ENCODE measurements around the gene TMEM203. TPM values are rescaled to one million over a fixed set of nuclear protein-coding genes. Genes with fewer than 3 reads are reported as not detected.

The TMEM203 gene
- total and polyA plus RNA-seq, 2 of the 13 experiments (the other 11 are each of a cell fraction or from before 2014, with no cell fraction given), result 23.4 to 36.7 TPM

GRCh38 chr9:137198051-137198901 lies 7.2 kb downstream of the TMEM203 start (continued):
- TF ChIP-seq, protein P1, sequence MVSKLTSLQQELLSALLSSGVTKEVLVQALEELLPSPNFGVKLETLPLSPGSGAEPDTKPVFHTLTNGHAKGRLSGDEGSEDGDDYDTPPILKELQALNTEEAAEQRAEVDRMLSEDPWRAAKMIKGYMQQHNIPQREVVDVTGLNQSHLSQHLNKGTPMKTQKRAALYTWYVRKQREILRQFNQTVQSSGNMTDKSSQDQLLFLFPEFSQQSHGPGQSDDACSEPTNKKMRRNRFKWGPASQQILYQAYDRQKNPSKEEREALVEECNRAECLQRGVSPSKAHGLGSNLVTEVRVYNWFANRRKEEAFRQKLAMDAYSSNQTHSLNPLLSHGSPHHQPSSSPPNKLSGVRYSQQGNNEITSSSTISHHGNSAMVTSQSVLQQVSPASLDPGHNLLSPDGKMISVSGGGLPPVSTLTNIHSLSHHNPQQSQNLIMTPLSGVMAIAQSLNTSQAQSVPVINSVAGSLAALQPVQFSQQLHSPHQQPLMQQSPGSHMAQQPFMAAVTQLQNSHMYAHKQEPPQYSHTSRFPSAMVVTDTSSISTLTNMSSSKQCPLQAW (CRISPR knock-in tag; IDR thresholded peaks at IDR 0.05), result 0 out of 2 replicates have a peak, but pooled peaks have one; percentile 34
- TF ChIP-seq SIN3A (IDR thresholded peaks at IDR 0.05; ENCODE audit: borderline replicate concordance, low read depth, low read length), result 0 out of 2 replicates have a peak, but pooled peaks have one; percentile 51
- TF ChIP-seq, protein P2, sequence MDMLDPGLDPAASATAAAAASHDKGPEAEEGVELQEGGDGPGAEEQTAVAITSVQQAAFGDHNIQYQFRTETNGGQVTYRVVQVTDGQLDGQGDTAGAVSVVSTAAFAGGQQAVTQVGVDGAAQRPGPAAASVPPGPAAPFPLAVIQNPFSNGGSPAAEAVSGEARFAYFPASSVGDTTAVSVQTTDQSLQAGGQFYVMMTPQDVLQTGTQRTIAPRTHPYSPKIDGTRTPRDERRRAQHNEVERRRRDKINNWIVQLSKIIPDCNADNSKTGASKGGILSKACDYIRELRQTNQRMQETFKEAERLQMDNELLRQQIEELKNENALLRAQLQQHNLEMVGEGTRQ (IDR thresholded peaks at IDR 0.05; ENCODE audit: low read depth, low read length), result no peak
- TF ChIP-seq, protein P2 (CRISPR knock-in tag; IDR thresholded peaks at IDR 0.05; ENCODE audit: borderline replicate concordance), result no peak
- no peak for TF ChIP-seq JARID2 (CRISPR knock-in tag; IDR thresholded peaks at IDR 0.05; ENCODE audit: insufficient replicate concordance)
- no peak for TF ChIP-seq ZNF703 (CRISPR knock-in tag; IDR thresholded peaks at IDR 0.05; ENCODE audit: borderline replicate concordance)
- peak; percentile 87 for TF ChIP-seq TEAD3 (CRISPR knock-in tag; optimal IDR thresholded peaks at IDR 0.05; ENCODE audit: borderline replicate concordance)
- TF ChIP-seq ZFP82 (CRISPR knock-in tag; IDR thresholded peaks at IDR 0.05; ENCODE audit: borderline replicate concordance), result no peak
- TF ChIP-seq PRDM15 (CRISPR knock-in tag; IDR thresholded peaks at IDR 0.05), result no peak
- TF ChIP-seq, protein P3, sequence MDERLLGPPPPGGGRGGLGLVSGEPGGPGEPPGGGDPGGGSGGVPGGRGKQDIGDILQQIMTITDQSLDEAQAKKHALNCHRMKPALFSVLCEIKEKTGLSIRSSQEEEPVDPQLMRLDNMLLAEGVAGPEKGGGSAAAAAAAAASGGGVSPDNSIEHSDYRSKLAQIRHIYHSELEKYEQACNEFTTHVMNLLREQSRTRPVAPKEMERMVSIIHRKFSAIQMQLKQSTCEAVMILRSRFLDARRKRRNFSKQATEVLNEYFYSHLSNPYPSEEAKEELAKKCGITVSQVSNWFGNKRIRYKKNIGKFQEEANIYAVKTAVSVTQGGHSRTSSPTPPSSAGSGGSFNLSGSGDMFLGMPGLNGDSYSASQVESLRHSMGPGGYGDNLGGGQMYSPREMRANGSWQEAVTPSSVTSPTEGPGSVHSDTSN (CRISPR knock-in tag; IDR thresholded peaks at IDR 0.05), result no peak
- TF ChIP-seq TAF15 (IDR thresholded peaks at IDR 0.05; ENCODE audit: low read depth, low read length, poor library complexity, severe bottlenecking), result no peak
- no peak for TF ChIP-seq ZNF510 (CRISPR knock-in tag; IDR thresholded peaks at IDR 0.05; ENCODE audit: low read depth)
- TF ChIP-seq PHF21A (CRISPR knock-in tag; IDR thresholded peaks at IDR 0.05), result peak; percentile 78
- TF ChIP-seq ISX (CRISPR knock-in tag; conservative IDR thresholded peaks at IDR 0.05), result no peak
- no peak for TF ChIP-seq ZMYM4 (CRISPR knock-in tag; IDR thresholded peaks at IDR 0.05)
- TF ChIP-seq ZNF34 (CRISPR knock-in tag; IDR thresholded peaks at IDR 0.05; ENCODE audit: borderline replicate concordance), result no peak
- TF ChIP-seq MAFG (CRISPR knock-in tag; IDR thresholded peaks at IDR 0.05), result no peak
- no peak for TF ChIP-seq RBM22 (optimal IDR thresholded peaks at IDR 0.05; ENCODE audit: low read length)
- 0 out of 2 replicates have a peak, but pooled peaks have one; percentile 30 for TF ChIP-seq ZNF546 (CRISPR knock-in tag; conservative IDR thresholded peaks at IDR 0.05)
- TF ChIP-seq ZNF879 (CRISPR knock-in tag; IDR thresholded peaks at IDR 0.05), result no peak
- no peak for TF ChIP-seq MZF1 (CRISPR knock-in tag; IDR thresholded peaks at IDR 0.05; ENCODE audit: borderline replicate concordance)
